ENCODE data around the gene FFAR3.
"Not testable (repeated sequence)": the region's sequence is repeated elsewhere in the genome, so short reads cannot be mapped to it uniquely, and the experiment has no call there.

The FFAR3 gene

DNA sequence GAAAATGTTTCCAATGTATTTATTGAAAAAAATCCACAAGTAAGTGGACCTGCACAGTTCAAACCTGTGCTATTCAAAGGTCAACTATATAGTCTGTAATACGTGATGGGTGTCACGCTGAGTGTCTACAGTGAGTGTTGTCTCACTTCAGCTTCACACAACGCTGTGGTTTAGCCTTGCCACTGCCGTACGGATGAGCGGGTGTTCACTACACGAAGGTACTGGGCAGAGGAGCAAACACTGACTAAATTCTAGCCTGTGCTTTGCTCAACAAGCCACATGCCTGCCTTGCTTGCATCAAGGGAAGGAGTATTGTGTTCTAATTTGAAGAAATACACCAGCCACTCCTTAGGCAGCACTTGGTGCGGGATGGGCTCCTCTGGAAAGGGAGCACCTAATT is 3.4 kb upstream of the FFAR3 start:
- Histone ChIP-seq H3K27me3 (ENCODE audit: insufficient read depth, low read length, poor library complexity) (no peaks in the 10 kb centered on the region), H3K4me1 (ENCODE audit: insufficient read depth, low read length) (no peaks in the 10 kb centered on the region), H3K9me3 (ENCODE audit: insufficient read depth, low read length, severe bottlenecking) (no peaks in the 10 kb centered on the region), H3K79me2 (ENCODE audit: insufficient read depth, low read length) (no peaks in the 10 kb centered on the region), H3K4me3 (ENCODE audit: low read depth in 1 of 2, low read length in 2 of 2) (no peak overlapping the region), H2AFZ (ENCODE audit: low read depth, low read length) (no peak overlapping the region), H3K27ac (ENCODE audit: low read length) (no peak overlapping the region), H3K4me2 (ENCODE audit: insufficient read depth, low read length) (no peak overlapping the region), H3K36me3 (ENCODE audit: insufficient read depth, low read length) (no peaks in the 10 kb centered on the region), H4K20me1 (ENCODE audit: insufficient read depth, low read length) (no peaks in the 10 kb centered on the region), H3K9ac (ENCODE audit: low read depth, low read length) (no peak overlapping the region)
- TF ChIP-seq EZH2 (IDR thresholded peaks at IDR 0.05; ENCODE audit: borderline replicate concordance, low read depth, low read length, severe bottlenecking): no peak
- TF ChIP-seq, protein P1, sequence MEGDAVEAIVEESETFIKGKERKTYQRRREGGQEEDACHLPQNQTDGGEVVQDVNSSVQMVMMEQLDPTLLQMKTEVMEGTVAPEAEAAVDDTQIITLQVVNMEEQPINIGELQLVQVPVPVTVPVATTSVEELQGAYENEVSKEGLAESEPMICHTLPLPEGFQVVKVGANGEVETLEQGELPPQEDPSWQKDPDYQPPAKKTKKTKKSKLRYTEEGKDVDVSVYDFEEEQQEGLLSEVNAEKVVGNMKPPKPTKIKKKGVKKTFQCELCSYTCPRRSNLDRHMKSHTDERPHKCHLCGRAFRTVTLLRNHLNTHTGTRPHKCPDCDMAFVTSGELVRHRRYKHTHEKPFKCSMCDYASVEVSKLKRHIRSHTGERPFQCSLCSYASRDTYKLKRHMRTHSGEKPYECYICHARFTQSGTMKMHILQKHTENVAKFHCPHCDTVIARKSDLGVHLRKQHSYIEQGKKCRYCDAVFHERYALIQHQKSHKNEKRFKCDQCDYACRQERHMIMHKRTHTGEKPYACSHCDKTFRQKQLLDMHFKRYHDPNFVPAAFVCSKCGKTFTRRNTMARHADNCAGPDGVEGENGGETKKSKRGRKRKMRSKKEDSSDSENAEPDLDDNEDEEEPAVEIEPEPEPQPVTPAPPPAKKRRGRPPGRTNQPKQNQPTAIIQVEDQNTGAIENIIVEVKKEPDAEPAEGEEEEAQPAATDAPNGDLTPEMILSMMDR (IDR thresholded peaks at IDR 0.05; ENCODE audit: borderline replicate concordance, extremely low read depth, low read length, poor library complexity, severe bottlenecking): no peak
- ATAC-seq (ENCODE audit: insufficient read depth, low read depth) (no peak), DNase-seq (no peak)

DNA sequence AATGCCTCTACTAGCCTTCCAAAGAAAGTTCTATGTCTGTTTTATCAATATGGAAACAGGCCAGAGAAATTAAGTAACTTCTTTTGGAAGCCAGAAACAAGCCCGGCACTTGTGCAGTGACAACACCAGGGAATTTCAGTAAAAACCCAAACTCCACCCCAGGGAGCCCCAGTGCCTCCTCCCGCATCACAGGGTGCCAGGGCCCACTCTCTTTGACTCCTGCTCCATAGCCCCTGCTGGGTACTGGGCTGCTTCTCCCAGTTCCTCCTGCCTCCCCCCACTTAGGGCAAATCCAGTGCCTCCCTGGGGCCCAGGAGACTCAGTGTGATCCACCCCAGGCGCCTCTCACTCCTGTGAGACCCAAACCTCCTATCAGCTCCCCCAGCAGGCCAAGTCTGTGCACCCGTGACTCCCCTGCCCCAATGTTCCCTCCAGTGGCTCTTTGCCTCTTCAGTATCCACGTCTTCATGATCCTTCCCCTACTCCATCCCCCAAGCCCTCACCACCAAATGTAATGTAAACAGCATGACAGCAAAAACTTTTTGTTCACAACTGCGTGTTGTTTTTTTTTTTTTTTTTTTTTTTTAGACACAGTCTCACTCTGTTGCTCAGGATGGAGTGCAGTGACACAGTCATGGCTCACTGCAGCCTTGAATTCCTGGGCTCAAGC is 2.3 kb upstream of the FFAR3 start:
- H4K20me1 ChIP-seq (ENCODE audit: insufficient read depth, low read length): no peaks in the 10 kb centered on the region
- H3K4me3 ChIP-seq (ENCODE audit: low read depth in 1 of 2, low read length in 2 of 2): no peak overlapping the region
- H3K9ac ChIP-seq (ENCODE audit: low read depth, low read length): no peak overlapping the region
- H3K79me2 ChIP-seq (ENCODE audit: insufficient read depth, low read length): no peaks in the 10 kb centered on the region
- H3K27me3 ChIP-seq (ENCODE audit: insufficient read depth, low read length, poor library complexity): no peaks in the 10 kb centered on the region
- TF ChIP-seq EZH2 (IDR thresholded peaks at IDR 0.05; ENCODE audit: borderline replicate concordance, low read depth, low read length, severe bottlenecking): no peak
- TF ChIP-seq, protein P1 (IDR thresholded peaks at IDR 0.05; ENCODE audit: borderline replicate concordance, extremely low read depth, low read length, poor library complexity, severe bottlenecking): no peak
- DNase-seq (peak; percentile 2), ATAC-seq (ENCODE audit: insufficient read depth, low read depth) (no peak)
- no peak overlapping the region for H3K27ac ChIP-seq (ENCODE audit: low read length)
- H3K4me2 ChIP-seq (ENCODE audit: insufficient read depth, low read length): no peak overlapping the region
- H3K9me3 ChIP-seq (ENCODE audit: insufficient read depth, low read length, severe bottlenecking): no peaks in the 10 kb centered on the region
- no peaks in the 10 kb centered on the region for H3K4me1 ChIP-seq (ENCODE audit: insufficient read depth, low read length)
- H2AFZ ChIP-seq (ENCODE audit: low read depth, low read length): no peak overlapping the region
- no peaks in the 10 kb centered on the region for H3K36me3 ChIP-seq (ENCODE audit: insufficient read depth, low read length)

DNA sequence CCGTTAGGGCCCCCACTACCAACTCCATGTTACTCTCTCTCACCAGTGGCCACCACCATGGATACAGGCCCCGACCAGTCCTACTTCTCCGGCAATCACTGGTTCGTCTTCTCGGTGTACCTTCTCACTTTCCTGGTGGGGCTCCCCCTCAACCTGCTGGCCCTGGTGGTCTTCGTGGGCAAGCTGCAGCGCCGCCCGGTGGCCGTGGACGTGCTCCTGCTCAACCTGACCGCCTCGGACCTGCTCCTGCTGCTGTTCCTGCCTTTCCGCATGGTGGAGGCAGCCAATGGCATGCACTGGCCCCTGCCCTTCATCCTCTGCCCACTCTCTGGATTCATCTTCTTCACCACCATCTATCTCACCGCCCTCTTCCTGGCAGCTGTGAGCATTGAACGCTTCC is 574 bp downstream of the FFAR3 start:
- H3K27ac ChIP-seq (ENCODE audit: low read length); DNase-seq; H3K36me3 ChIP-seq (ENCODE audit: insufficient read depth, low read length); H3K4me3 ChIP-seq (ENCODE audit: low read depth in 1 of 2, low read length in 2 of 2); H4K20me1 ChIP-seq (ENCODE audit: insufficient read depth, low read length); H3K4me1 ChIP-seq (ENCODE audit: insufficient read depth, low read length); ATAC-seq (ENCODE audit: insufficient read depth, low read depth); H3K27me3 ChIP-seq (ENCODE audit: insufficient read depth, low read length, poor library complexity); H3K9me3 ChIP-seq (ENCODE audit: insufficient read depth, low read length, severe bottlenecking); H2AFZ ChIP-seq (ENCODE audit: low read depth, low read length); H3K9ac ChIP-seq (ENCODE audit: low read depth, low read length); H3K4me2 ChIP-seq (ENCODE audit: insufficient read depth, low read length); H3K79me2 ChIP-seq (ENCODE audit: insufficient read depth, low read length): not testable (repeated sequence)

GRCh38 chr19:35359395-35359794 is 1.1 kb downstream of the FFAR3 start:
- H2AFZ ChIP-seq (ENCODE audit: low read depth, low read length); H3K4me1 ChIP-seq (ENCODE audit: insufficient read depth, low read length); H3K4me3 ChIP-seq (ENCODE audit: low read depth in 1 of 2, low read length in 2 of 2); H3K27me3 ChIP-seq (ENCODE audit: insufficient read depth, low read length, poor library complexity); H3K9me3 ChIP-seq (ENCODE audit: insufficient read depth, low read length, severe bottlenecking); H3K79me2 ChIP-seq (ENCODE audit: insufficient read depth, low read length); H3K9ac ChIP-seq (ENCODE audit: low read depth, low read length); H3K27ac ChIP-seq (ENCODE audit: low read length); ATAC-seq (ENCODE audit: insufficient read depth, low read depth); H3K36me3 ChIP-seq (ENCODE audit: insufficient read depth, low read length); H3K4me2 ChIP-seq (ENCODE audit: insufficient read depth, low read length); DNase-seq; H4K20me1 ChIP-seq (ENCODE audit: insufficient read depth, low read length): not testable (repeated sequence)

DNA sequence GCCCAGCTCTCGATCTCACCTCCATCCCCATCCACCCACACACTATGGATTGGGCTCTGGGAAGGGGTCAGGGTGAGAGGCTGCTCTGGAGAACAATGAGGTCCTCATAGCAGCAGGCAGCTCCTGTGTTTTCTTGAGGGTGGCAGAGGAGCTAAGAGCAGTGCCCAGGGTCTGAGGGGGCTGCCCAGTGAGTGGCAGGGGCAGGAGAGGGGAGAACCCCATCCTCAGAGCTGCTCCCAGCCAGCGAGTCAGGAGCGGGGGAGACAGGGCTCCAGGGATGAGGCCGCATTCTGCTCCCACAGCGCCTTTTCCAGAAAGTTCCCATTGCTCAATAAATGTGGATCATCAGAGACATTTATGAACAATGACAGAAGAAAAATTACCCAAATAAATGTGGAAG is 1.8 kb downstream of the FFAR3 start:
- not testable (repeated sequence) for H2AFZ ChIP-seq (ENCODE audit: low read depth, low read length); H3K36me3 ChIP-seq (ENCODE audit: insufficient read depth, low read length); H3K79me2 ChIP-seq (ENCODE audit: insufficient read depth, low read length); H3K4me1 ChIP-seq (ENCODE audit: insufficient read depth, low read length); H3K27ac ChIP-seq (ENCODE audit: low read length); H4K20me1 ChIP-seq (ENCODE audit: insufficient read depth, low read length); H3K4me3 ChIP-seq (ENCODE audit: low read depth in 1 of 2, low read length in 2 of 2); H3K9me3 ChIP-seq (ENCODE audit: insufficient read depth, low read length, severe bottlenecking); ATAC-seq (ENCODE audit: insufficient read depth, low read depth); H3K4me2 ChIP-seq (ENCODE audit: insufficient read depth, low read length); H3K27me3 ChIP-seq (ENCODE audit: insufficient read depth, low read length, poor library complexity); H3K9ac ChIP-seq (ENCODE audit: low read depth, low read length); DNase-seq

Data from DND-41 (cell line).